GM10248 (cell line): Measurements from ENCODE around the gene ITPKB.

Experiments
- CTCF ChIA-PET: fragments of 300-600 bp; sonication (Branson Sonifier 250); formaldehyde crosslinking; extraction: SDS; loops from one replicate; lab custom pipeline; 2021; ENCODE audit warnings: antibody characterized with exemption; lab: Yijun Ruan, JAX
- POLR2A ChIA-PET: fragments of 350-650 bp; sonication (Branson Sonifier 250); formaldehyde crosslinking; extraction: SDS; loops from one replicate; lab custom pipeline; 2020; ENCODE audit warnings: antibody characterized with exemption; lab: Yijun Ruan, JAX
- DNase-seq: peaks from one replicate; pipeline ENCODE4 v3.0.0; 2012; ENCODE audit errors: extremely low spot score
- TF ChIP-seq, protein P1 (sequence below): IDR thresholded peaks from 2 replicates; pipeline ENCODE4 v1.5.1; 2012; ENCODE audit warnings: mild to moderate bottlenecking, low read depth; ENCODE audit errors: extremely low read depth, missing control alignments, control extremely low read depth

Gene ITPKB

GRCh38 chr1:226692051-226692792, 46.9 kb downstream of the ITPKB start:
- ChIA-PET CTCF (interaction anchor here (0.9 to 2.2 kb wide), 8 partner anchors 10 to 56 kb away, joined by 3 to 16 read pairs (median 4); no protein-coding TSS in a partner anchor), POLR2A (no interaction called here)
- TF ChIP-seq, protein P1, sequence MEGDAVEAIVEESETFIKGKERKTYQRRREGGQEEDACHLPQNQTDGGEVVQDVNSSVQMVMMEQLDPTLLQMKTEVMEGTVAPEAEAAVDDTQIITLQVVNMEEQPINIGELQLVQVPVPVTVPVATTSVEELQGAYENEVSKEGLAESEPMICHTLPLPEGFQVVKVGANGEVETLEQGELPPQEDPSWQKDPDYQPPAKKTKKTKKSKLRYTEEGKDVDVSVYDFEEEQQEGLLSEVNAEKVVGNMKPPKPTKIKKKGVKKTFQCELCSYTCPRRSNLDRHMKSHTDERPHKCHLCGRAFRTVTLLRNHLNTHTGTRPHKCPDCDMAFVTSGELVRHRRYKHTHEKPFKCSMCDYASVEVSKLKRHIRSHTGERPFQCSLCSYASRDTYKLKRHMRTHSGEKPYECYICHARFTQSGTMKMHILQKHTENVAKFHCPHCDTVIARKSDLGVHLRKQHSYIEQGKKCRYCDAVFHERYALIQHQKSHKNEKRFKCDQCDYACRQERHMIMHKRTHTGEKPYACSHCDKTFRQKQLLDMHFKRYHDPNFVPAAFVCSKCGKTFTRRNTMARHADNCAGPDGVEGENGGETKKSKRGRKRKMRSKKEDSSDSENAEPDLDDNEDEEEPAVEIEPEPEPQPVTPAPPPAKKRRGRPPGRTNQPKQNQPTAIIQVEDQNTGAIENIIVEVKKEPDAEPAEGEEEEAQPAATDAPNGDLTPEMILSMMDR = no peak
- no peak for DNase-seq

DNA sequence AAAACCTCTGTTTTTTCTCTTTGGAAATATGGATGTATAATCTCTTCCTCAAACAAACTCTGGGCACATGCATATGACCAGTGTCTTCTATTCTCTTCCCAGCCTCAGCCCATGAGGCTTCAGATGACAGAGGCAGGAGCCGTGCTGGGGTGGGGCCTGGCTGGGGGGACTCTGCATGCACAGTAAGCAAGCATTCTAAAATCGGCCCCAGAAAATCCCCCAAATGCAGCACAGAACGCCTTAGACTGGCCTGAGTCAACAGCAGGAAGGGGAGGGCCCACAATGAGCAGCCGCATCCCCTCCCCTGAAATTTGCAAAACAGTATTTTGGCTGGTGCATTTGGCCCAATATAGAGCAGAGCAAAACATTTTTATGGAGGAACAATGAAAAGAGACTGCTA, 47.8 kb downstream of the ITPKB start:
- POLR2A ChIA-PET = no interaction called here
- CTCF ChIA-PET = interaction anchor here (1.1 to 1.3 kb wide), 3 partner anchors 12 to 21 kb away, joined by 4 read pairs; no protein-coding TSS in a partner anchor
- TF ChIP-seq, protein P1 = no peak
- peak; percentile 51 for DNase-seq

GRCh38 chr1:226690460-226690982, 48.6 kb downstream of the ITPKB start:
- POLR2A ChIA-PET = no interaction called here
- CTCF ChIA-PET = no interaction called here
- DNase-seq = no peak
- TF ChIP-seq, protein P1 = no peak

DNA sequence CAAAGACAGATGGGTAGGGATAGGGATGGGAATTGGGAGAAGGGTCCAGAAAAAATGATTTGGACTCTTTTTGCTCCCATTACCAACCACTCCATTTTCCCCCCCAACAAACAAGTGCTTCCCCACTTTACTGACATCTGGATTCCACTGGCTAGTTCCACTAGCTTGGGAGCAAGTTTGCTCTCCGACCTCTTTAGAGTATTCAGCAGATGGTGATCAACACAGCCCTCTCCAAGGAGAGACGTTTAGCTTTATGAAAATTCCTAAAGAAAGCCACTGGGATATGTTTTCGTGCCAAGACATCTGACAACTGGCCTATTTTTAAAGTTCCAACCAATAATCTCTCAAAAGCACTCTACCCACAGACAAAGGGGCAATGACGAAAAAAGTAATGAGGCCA, 50.3 kb downstream of the ITPKB start:
- TF ChIP-seq, protein P1 = no peak
- no peak for DNase-seq
- CTCF ChIA-PET = interaction anchor here (1.8 to 4.7 kb wide), 4 partner anchors 12 to 55 kb away, joined by 5 to 39 read pairs (median 8); no protein-coding TSS in a partner anchor
- POLR2A ChIA-PET = no interaction called here

DNA sequence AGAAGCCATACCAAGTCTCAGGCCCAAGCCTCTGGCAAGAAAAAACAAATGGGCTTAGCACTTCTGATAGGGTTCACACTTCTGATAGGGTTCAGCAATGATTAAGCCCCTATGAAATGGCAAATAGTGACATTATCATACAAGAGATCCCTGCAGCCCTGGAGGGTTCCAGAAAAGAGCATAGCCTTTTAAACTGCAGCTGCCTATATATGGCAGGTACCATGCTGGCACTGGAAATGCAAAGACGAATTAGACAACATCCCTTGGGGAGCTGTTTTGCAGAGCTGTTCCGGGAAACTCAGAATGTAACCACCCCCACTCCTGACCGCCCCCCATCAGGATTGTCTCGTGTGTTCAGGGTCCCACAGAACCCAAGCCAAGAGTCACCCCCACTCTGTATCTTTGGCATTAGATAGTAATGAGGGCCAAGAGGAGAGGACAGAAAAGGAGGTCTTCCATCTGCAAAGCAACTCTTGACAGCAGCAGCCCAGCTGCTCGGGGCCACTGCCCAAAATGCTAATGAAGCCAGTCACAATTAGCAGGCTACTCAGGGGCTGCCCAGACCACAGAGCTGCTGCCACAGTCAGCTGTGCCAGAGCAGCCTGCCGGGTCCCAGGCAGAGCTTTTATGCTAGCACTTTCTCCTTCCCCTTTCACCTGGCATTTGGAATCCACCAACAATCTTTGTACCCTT, 50.9 kb downstream of the ITPKB start:
- no peak for DNase-seq
- POLR2A ChIA-PET = no interaction called here
- TF ChIP-seq, protein P1 = no peak
- CTCF ChIA-PET = interaction anchor here (0.6 to 4.7 kb wide), 14 partner anchors 11 to 141 kb away, joined by 3 to 39 read pairs (median 4); no protein-coding TSS in a partner anchor

DNA sequence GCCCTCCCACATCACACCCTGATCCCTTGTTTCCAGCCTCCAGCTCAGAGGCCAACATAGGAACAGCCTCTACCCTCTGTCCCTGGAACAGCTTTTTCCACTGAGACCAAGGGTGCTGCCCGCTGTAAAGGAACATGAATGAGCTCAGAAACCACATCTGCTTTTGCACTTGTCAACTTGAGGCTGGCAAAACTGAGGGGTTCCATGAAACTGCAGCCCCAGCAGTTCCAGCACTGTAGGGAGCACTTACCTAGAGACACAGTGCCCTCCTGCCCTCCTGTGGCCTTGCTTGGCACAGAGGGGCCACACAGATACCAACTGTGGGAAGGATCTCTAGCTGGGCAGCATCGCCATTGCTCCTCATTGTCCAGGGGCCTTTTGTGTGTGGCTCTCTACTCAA, 51.7 kb downstream of the ITPKB start:
- DNase-seq = no peak
- CTCF ChIA-PET = interaction anchor here (0.6 to 4.7 kb wide), 14 partner anchors 10 to 142 kb away, joined by 3 to 39 read pairs (median 4); no protein-coding TSS in a partner anchor
- POLR2A ChIA-PET = no interaction called here
- TF ChIP-seq, protein P1 = no peak
